Fibroblast of lung (primary cell): ENCODE data around the gene TRPV4. TPM values are rescaled to one million over a fixed set of nuclear protein-coding genes. Genes with fewer than 3 reads are reported as not detected.

ENCODE experiments used
- DNase-seq, 2 donors: peaks; one replicate each; pipeline versions ENCODE4 v3.0.0 to v3.0.0-alpha.2; 2010; ENCODE audit warnings: low read depth in 2 of 2
- H2AFZ ChIP-seq: 2 replicates; pipeline ENCODE4 v1.5.1; 2012; ENCODE audit warnings: low read length, control low read depth, inconsistent platforms
- H3K27ac ChIP-seq: 2 replicates; pipeline ENCODE4 v1.5.1; 2011; ENCODE audit warnings: low read length, control low read depth; ENCODE audit not compliant: insufficient read depth
- H3K27me3 ChIP-seq: 2 replicates; pipeline ENCODE4 v1.5.1; 2011; ENCODE audit warnings: mild to moderate bottlenecking, low read length; ENCODE audit not compliant: control insufficient read depth, insufficient read depth
- H3K36me3 ChIP-seq: 2 replicates; pipeline ENCODE4 v1.5.1; 2011; ENCODE audit warnings: low read length; ENCODE audit not compliant: control insufficient read depth, insufficient read depth
- H3K4me1 ChIP-seq: 2 replicates; pipeline ENCODE4 v1.5.1; 2011; ENCODE audit warnings: low read length; ENCODE audit not compliant: control insufficient read depth, insufficient read depth; ENCODE audit errors: extremely low read depth
- H3K4me2 ChIP-seq: 2 replicates; pipeline ENCODE4 v1.5.1; 2011; ENCODE audit warnings: low read length, control low read depth; ENCODE audit not compliant: insufficient read depth; ENCODE audit errors: extremely low read depth
- H3K4me3 ChIP-seq, 4 experiments: fragments of 200-600 bp in 1 of 4; sonication (generic) in 1 of 4; replicated peaks in 1 of 4; 2 replicates each; pipeline ENCODE4 v1.5.1; 2011 to 2016; ENCODE audit warnings: low read length in 4 of 4, low read depth in 3 of 4, mild to moderate bottlenecking in 3 of 4, control low read depth in 2 of 4, inconsistent platforms in 1 of 4, mixed read lengths in 1 of 4; ENCODE audit not compliant: insufficient read depth in 1 of 4; ENCODE audit errors: control extremely low read depth in 1 of 4
- H3K79me2 ChIP-seq: 2 replicates; pipeline ENCODE4 v1.5.1; 2012; ENCODE audit warnings: mild to moderate bottlenecking, low read length, inconsistent platforms; ENCODE audit not compliant: control insufficient read depth, insufficient read depth
- H3K9ac ChIP-seq: 2 replicates; pipeline ENCODE4 v1.5.1; 2011; ENCODE audit warnings: mild to moderate bottlenecking, low read length, control low read depth; ENCODE audit not compliant: insufficient read depth
- H3K9me3 ChIP-seq: 2 replicates; pipeline ENCODE4 v1.5.1; 2012; ENCODE audit warnings: low read depth, low read length; ENCODE audit not compliant: control insufficient read depth, insufficient read depth
- H4K20me1 ChIP-seq: 2 replicates; pipeline ENCODE4 v1.5.1; 2011; ENCODE audit warnings: low read length; ENCODE audit not compliant: control insufficient read depth, insufficient read depth; ENCODE audit errors: extremely low read depth
- EZH2 ChIP-seq: IDR thresholded peaks from 2 replicates; pipeline ENCODE4 v1.5.1; 2012; ENCODE audit warnings: low read length, control low read depth, mild to moderate bottlenecking; ENCODE audit errors: missing control alignments
- polyA plus RNA-seq, 2 donors: library from polyadenylated mRNA; depleted of rRNA in 1 of 2; stranded (reverse) in 1 of 2; unstranded in 1 of 2; fragments of >200 nt; gene quantifications; 2 replicates each; pipeline ENCODE4 v1.2.1, GENCODE V29; 2011 to 2012; ENCODE audit warnings: missing spikeins in 1 of 2
- total RNA-seq: library from RNA; depleted of rRNA; stranded (reverse); fragments of >200 nt; gene quantifications from 2 replicates; pipeline ENCODE4 v1.2.1, GENCODE V29; 2014
- TF ChIP-seq, protein P1 (sequence below), 2 donors: IDR thresholded peaks in 1 of 2; conservative IDR thresholded peaks in 1 of 2; 1 replicate in 1 of 2; 2 replicates in 1 of 2; pipeline ENCODE4 v1.5.1; 2011 to 2012; ENCODE audit warnings: low read length in 2 of 2, control low read depth in 1 of 2, inconsistent platforms in 1 of 2, low read depth in 1 of 2, mild to moderate bottlenecking in 1 of 2

TRPV4 gene
- total and polyA plus RNA-seq, 2 donors (not counting 1 experiment from before 2014, with no cell fraction given) = 0.66 to 0.83 TPM

DNA sequence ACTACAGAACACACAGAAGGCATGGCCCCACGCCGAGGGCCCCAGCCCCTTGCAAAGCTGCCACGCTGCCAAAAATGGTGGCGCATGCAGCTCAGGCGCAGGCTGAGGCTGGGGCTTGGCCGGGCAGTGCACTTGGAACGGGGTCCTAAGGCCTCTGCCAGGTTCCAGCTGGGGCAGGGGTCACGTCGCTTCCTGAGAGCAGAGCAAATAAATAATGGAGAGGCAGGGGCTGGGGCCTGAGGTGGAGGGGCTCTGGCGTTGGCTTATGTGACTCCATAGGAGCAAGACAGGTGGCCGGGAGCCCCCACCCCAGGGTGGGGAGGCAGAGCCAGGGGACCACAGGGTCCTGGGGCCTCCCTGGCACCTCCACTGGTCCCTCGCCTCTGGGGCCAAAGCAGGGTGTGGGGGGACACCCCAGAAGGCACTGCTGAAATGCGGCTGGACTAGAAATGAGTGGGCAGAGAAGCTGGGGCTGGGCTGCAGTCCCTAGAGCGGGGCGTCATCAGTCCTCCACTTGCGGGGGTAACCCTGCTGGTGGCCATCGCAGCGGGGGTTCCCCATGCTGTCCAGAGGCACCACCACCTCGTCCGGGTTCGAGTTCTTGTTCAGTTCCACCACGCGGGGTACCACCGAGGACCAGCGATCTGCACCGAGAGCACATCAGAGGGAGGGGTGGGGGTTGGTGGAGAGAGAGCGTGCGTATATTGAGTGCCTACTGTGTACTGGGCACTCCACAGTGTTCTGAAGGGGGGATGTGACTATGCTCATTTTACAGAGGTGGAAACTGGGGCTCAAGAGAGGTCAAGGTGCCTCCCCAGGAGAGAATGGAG is 49.8 kb downstream of the TRPV4 start:
- Histone ChIP-seq H3K27ac (no peak overlapping the region), H3K9me3 (no peaks in the 10 kb centered on the region), H3K4me2 (no peak overlapping the region), H3K4me1 (no peaks in the 10 kb centered on the region), H3K4me3 (no peak overlapping the region), H3K36me3 (no peaks in the 10 kb centered on the region), H4K20me1 (no peaks in the 10 kb centered on the region), H2AFZ (no peak overlapping the region), H3K9ac (no peak overlapping the region), H3K27me3 (no peaks in the 10 kb centered on the region), H3K79me2 (no peaks in the 10 kb centered on the region)
- TF ChIP-seq, protein P1, sequence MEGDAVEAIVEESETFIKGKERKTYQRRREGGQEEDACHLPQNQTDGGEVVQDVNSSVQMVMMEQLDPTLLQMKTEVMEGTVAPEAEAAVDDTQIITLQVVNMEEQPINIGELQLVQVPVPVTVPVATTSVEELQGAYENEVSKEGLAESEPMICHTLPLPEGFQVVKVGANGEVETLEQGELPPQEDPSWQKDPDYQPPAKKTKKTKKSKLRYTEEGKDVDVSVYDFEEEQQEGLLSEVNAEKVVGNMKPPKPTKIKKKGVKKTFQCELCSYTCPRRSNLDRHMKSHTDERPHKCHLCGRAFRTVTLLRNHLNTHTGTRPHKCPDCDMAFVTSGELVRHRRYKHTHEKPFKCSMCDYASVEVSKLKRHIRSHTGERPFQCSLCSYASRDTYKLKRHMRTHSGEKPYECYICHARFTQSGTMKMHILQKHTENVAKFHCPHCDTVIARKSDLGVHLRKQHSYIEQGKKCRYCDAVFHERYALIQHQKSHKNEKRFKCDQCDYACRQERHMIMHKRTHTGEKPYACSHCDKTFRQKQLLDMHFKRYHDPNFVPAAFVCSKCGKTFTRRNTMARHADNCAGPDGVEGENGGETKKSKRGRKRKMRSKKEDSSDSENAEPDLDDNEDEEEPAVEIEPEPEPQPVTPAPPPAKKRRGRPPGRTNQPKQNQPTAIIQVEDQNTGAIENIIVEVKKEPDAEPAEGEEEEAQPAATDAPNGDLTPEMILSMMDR (conservative IDR thresholded peaks at IDR 0.05 in 1 of 2, IDR thresholded peaks at IDR 0.05 in 1 of 2; ENCODE audit: low read depth in 1 of 2, low read length in 2 of 2) = no peak
- TF ChIP-seq EZH2 = no peak
- no peak for DNase-seq

DNA sequence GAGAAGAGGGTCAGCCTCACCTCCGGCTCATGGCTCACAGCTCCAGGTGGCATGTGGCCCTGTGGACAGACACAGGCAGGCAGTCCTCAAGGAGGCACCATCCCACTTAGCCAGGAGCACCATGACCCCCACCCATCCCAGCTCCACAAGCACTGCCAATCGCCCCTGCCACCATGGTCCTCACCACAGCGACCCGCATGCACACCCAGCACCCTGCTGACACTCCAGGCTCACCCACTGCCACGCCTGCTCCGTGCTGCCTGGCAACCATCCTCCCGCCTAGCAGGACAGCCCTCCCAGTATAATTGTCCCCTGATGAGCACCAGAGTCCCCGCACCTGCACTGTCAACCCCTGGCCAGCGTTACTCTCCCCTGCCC is 50.9 kb downstream of the TRPV4 start:
- H3K4me2 ChIP-seq = no peak overlapping the region
- no peak overlapping the region for H3K27ac ChIP-seq
- DNase-seq = no peak
- no peaks in the 10 kb centered on the region for H3K27me3 ChIP-seq
- H3K36me3 ChIP-seq = no peaks in the 10 kb centered on the region
- no peak overlapping the region for H3K4me3 ChIP-seq
- TF ChIP-seq EZH2 = no peak
- TF ChIP-seq, protein P1 (conservative IDR thresholded peaks at IDR 0.05 in 1 of 2, IDR thresholded peaks at IDR 0.05 in 1 of 2; ENCODE audit: low read depth in 1 of 2, low read length in 2 of 2) = no peak
- no peak overlapping the region for H2AFZ ChIP-seq
- no peaks in the 10 kb centered on the region for H3K4me1 ChIP-seq
- no peaks in the 10 kb centered on the region for H3K79me2 ChIP-seq
- H4K20me1 ChIP-seq = no peaks in the 10 kb centered on the region
- no peaks in the 10 kb centered on the region for H3K9me3 ChIP-seq
- H3K9ac ChIP-seq = no peak overlapping the region

DNA sequence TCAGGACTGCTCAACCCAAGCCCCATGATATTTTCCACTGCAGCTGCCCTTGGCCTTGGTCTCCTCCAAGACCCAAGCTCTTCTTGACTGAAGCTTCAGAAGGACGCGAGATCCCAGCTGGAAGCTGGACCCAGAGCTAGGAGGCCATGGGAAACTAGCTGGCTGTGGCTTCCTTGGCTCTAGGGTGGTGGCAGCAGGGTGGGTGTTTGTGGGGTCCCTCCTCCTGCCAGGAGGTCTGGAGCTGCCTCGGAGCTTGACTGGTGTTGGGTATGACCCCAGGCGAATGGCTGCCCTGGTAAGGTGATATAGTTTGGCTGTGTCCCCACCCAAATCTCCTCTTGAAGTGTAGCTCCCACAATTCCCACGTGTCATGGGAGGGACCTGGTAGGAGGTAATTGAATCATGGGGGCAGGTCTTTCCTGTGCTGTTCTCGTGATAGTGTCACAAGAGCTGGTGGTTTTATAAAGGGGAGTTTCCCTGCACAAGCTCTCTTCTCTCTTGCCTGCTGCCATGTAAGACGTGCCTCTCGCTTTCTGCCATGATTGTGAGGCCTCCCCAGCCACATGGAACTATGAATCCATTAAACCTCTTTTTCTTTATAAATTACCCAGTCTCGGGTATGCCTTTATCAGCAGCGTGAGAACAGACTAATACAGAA is 51.4 kb downstream of the TRPV4 start:
- no peaks in the 10 kb centered on the region for H3K9me3 ChIP-seq
- DNase-seq = no peak
- no peaks in the 10 kb centered on the region for H3K4me1 ChIP-seq
- no peaks in the 10 kb centered on the region for H4K20me1 ChIP-seq
- H3K27ac ChIP-seq = no peak overlapping the region
- H3K9ac ChIP-seq = no peak overlapping the region
- no peak for TF ChIP-seq EZH2
- TF ChIP-seq, protein P1 (conservative IDR thresholded peaks at IDR 0.05 in 1 of 2, IDR thresholded peaks at IDR 0.05 in 1 of 2; ENCODE audit: low read depth in 1 of 2, low read length in 2 of 2) = no peak
- no peak overlapping the region for H3K4me2 ChIP-seq
- no peak overlapping the region for H3K4me3 ChIP-seq
- no peak overlapping the region for H2AFZ ChIP-seq
- no peaks in the 10 kb centered on the region for H3K36me3 ChIP-seq
- H3K79me2 ChIP-seq = no peaks in the 10 kb centered on the region
- no peaks in the 10 kb centered on the region for H3K27me3 ChIP-seq
